HG03558 (cell line): ENCODE data around the gene DCDC1.

Experiments used
- ATAC-seq: cut with Tn5 transposase; IDR thresholded peaks from one replicate; pipeline ENCODE4 v1.9.1; 2021; ENCODE audit warnings: moderate number of reproducible peaks; ENCODE audit not compliant: unreplicated experiment; ENCODE audit errors: extremely low read depth

Gene DCDC1

DNA sequence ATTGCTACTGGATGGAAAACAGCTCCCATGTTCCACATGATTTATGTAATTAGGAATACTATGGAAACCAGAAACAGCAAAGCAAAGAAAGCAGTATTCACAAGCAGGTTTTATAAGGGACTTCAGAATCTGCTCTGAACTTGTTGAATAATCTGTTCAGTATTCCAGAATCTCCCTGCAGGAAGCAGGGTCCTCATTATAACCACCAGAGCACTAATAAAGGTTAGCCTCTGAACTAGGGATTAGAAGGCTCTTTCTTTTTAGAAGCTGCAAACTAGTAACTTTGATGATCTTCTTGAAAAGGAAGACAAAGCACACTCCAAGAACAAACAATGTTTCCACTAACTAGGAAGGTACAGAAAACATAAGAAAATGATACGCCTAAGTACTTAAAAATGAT lies 125.8 kb downstream of the DCDC1 start:
- no peak for ATAC-seq

DNA sequence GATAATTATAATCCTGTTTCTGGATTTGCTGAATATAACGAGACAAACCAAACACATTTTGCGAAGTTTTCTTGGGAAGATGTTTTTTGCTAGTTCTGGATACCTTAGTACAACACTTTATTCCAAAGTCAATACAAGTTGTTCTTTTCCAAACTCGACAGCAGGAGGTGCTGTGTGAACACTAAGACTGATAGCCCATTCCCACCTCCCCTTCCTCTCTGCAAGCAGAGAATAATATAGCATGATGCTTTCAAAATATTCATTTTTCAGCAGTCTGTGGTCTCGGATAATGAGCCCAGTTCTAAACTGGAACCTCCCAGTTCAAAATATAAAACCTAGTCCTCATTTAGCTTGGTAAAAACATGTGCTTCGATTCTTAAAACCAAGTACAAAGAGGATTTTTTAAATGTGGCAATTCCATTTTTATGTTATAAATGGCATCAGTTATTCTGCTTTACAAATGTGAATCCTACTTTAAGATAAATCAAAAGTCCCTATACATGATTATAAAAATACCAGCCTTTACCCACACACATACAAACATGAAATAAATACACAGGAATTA lies 129.1 kb downstream of the DCDC1 start:
- no peak for ATAC-seq

DNA sequence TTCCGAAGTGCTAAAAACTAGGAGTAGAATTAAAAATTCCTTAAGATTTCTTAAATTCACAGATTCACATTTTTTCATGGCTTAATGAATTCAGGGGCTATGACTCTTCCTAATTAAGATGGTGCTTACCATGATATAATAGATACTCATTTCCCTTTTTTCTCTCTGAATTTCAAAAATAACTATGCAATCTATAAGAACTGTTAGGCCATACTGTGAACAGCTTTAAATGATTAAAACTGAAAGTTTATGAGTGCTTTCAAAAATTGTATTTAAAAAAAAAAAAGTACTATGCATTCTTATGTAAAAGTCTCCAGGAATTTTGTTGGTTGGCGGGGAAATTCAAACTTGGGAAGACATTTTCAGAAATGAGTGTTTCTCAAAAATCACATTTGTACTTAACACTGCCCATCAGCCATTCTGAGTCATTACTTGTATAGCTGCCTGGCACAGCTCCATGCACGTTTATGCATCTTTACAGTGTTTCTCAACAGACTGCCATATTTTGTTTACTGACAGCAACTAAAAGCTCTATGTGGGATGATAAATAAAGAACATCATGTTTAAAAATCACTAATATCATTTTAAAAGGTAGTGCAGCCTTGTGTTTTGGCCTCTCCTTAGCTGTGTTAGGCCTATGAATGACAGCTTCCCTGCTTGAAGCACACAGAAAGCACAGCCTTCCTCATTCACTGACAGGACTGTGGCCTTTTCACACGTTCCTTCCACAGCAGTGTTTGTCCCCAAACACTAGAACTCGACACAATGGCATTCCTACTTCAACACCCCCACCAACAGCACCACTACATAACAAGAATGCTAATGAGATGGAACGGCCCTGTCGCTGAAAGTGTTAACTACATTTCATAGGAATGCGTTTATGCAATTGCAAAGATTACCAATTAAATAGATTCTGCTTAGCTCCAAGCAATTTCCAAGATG lies 131.4 kb downstream of the DCDC1 start:
- no peak for ATAC-seq

DNA sequence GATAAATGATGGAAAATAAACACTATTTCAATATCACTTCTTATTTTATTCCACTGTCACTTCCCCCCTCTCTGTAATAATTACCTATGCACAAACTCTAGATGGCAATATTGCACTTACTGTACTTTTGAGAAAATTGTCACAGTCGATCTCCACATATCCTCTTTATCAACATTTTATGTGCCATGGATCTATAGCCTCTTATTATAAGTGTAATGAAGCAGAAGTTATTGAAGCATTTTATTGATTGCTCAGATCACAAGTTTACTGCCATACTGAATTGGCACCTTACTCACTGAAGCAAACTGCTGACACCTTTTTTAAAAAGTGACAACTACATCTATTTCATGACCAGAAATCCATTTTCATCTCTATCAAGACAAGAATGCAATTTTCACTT lies 133.4 kb downstream of the DCDC1 start:
- no peak for ATAC-seq

DNA sequence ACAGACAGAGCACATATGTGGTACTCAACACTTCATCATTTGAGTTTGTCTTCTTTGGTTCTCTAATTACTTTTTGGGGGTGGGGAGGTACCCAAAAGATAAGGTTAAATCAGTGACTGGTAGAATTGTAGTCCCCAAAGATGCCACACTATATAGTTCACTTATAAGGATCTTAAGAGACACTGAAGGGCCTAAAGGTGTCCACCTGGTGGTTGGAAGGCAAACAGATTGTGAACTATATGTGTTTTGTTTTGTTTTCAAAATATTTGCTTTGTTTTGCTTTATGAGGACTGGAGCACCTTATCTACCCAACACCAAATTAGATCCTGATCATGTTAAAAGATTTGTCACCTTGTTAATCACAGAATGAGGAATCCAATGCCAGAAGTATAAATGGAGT lies 136.1 kb downstream of the DCDC1 start:
- ATAC-seq: no peak

DNA sequence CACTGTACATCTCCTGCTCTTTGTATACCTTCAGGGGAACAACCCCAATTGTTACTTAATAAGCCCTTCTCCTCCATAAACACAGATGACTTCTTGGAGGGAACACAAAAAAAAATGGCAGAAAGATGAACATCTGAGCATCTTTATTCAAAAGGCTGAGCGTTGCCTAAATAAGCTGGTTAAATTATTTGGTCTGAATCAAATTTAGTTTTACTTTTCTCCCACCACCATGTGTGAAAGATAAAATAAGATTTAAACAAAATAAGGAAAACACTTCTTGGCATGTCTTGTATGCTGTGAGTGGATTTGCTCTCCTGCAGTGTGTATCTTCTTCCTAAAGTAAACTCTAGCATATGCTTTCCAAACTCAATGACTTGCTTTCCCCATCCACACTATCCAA lies 137.9 kb downstream of the DCDC1 start:
- ATAC-seq: no peak

DNA sequence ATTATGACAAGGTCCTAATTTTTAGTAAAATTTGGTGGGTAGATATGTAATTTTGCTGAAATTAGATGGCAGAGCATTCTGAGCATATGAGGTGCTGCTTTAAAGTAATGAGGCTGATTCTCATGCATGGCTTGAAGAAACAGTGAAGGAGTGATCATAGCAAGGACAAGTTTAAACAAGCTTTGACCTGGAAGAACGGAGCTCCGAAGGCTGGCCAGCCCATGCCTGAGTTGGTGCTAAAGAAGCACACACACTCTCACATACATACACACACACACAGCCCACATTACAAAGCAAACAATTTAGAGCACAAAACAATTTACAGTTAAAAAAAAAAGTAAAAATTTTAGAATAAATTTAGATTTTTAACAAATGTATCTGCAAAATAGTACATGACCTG lies 150.7 kb downstream of the DCDC1 start:
- ATAC-seq: no peak

DNA sequence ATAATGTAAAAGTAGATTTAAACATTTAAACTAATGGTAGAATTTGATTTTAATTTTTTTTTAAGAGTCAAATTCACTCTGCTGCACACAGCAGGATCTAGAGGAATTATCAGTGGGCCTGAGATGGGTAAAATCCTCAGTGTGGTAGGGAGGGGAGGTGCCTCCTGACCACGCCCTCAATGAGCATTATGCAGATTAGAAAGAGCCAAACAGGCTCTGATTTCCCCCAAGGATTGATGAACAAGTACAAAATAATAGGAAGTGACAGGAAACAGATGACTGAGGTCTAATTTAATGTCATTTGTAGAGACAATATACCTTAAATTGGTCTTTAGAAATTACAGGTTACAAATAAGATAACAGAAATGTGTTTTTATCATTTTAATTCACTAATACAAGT lies 155.2 kb downstream of the DCDC1 start:
- ATAC-seq: no peak

DNA sequence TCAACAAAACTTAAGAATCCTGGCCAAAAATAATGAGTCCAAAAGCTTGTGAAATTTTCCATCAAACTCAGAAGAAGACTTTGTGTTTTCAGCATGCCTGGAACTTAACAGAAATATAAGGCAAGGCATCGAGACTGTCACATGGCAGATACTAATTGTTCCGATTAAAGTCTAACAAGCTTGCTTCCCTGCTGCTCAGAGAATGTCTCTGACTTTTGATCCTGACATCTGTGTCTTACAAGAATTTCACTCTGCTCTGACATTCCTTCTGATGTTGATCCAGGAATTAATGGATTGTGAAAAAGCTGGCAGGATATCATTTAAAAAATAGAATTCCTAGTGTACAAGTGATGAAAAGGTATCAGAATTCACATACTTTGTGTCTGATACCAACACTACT lies 170.2 kb downstream of the DCDC1 start:
- ATAC-seq: no peak

DNA sequence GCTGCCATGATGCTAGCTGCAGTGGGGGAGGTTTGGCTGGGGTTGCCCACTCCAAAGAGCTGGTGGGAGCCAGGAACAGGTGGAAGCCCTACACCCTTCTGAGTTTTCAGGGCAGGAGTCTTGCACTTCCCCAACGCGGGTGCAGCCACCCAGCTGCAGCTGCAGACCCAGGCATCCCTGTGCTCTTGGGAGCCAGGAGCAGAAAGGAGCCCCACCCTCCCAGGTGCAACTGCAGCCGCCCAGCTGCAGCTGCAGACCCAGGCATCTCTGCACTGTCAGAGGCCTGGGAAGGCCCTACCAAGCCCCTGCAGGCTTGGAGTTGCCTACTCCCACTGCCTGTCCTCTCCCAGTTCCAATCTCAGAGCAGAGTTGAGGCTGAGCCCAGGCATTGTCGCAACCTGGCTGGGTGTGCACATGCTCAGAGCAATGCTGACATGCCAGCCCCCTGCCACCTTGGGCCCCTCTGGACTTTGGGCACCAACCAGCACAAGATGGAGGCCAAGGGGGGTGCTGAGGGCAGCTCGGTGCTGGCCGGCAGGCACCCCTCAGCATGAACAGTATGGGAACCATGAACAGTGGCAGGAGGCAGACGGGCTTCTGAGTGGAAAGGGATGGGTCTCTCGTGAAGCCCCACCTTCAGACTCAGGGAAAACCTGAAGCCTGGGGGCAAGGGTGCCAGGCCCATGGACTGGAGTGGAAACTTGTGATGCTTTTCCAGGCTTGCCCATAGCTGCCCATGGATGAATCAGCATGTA lies 195.4 kb downstream of the DCDC1 start:
- no peak for ATAC-seq

DNA sequence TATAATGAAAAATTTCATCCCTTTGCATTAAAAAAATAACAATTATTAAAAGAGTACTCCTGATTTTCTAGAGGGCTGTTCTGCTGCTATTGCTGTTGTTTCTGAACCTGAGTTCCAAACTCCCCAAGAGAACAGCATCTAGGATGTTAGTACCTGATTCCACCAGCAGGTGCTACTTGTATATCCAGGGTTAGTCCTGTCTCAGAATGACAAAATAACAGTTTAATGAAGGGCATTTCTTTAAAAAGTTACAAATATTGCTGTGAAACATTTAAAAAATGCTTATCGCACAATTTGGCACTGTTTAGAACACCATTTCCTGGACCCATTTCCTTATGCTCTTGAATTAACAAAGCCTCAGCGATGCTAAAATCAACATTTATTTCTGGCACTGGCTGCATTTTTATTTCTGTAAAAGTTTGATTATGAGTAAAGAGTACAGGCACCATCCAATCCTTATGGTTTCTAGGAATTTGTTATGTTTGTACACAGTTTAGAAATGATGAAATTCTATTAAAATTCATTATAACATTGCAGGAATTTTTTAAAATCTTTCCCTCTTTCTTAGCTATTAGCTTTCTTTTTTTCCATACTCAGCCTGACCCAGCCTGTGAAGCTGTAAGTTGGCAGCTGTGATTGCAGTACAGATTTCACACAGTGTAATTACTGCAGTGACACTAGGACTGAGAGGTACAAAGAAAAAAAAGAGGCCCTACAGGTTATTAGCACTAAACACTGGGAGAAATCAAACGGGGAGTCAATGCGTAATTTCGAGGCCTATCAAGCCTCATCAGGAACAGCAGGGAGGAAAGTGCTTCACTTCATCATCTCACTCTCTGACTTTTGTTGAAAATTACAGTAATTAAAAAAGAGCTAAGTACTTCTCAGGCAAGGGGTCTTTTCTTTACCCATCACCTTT lies 208.8 kb downstream of the DCDC1 start:
- no peak for ATAC-seq

DNA sequence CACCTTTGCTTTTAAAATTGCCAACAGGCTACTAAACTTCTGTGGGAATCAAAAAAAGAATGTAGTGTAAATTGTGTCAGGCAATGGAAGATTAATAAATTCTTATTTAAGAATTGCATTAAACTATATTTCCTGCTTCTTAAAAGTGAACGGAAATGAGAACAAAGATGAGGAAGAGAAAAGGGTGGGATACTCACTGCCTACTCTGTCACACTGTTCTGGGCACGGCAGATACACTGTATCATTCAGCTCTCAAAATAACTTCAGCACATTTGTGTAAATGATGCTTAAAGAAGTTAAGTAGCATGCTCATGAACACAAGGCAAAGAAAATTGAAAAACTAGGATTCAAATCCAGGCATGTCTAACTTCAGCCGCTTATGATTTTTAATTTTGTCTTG lies 218.7 kb downstream of the DCDC1 start:
- no peak for ATAC-seq

DNA sequence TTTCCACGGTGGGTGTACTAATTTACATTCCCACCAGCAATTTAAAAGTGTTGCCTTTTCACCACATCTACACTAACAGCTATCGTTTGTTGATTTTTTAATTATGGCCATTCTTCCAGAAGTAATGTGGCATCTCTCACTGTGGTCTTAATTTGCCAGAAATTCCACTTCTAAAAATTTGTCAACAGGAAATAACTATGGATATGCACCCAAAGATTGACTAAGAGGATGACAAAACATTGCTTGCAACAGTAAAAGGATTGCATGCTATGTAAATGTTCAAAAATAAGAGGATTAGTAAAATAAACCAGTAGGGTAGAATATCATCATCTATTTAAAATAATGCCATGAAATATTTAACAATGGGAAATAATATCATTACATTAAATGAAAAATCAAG lies 219.5 kb downstream of the DCDC1 start:
- no peak for ATAC-seq

DNA sequence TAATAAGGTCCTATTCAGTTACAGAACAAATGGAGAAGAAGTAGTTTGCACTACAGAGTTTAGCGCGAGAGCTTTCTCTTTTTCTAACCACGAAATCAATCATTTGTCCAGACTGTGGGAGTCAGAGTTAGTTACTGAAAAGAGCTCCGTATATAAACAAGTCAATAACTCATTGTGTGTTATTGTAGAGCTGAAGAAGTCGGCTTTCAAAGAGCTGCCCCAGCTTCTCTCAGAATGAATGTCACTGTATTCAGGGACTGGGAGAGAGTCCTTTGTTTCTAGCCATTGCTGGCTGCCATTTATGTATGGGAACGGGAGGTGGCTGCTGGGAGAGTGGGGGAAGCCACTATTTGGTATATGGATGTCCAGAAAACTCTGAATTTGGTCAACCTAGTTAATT lies 227.8 kb downstream of the DCDC1 start:
- ATAC-seq: no peak

DNA sequence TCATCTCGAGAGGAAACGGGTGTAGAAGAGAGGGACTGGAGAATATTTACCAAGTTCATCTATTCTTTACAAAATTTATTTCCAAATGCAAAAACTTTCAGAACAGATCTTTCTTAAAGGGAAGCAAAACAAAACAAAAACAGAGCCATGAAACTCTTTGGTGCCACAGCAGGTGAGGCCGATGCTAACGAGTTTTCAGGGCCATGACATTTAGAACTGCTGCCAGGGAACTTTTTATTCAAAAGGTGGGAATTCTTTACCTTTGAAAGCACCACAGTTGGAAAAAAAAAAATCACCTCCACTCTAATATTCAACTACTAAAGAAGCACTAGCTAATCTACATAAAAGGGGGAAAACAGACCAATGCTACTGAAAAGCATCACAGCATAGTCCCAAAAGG lies 230.1 kb downstream of the DCDC1 start:
- ATAC-seq: no peak

DNA sequence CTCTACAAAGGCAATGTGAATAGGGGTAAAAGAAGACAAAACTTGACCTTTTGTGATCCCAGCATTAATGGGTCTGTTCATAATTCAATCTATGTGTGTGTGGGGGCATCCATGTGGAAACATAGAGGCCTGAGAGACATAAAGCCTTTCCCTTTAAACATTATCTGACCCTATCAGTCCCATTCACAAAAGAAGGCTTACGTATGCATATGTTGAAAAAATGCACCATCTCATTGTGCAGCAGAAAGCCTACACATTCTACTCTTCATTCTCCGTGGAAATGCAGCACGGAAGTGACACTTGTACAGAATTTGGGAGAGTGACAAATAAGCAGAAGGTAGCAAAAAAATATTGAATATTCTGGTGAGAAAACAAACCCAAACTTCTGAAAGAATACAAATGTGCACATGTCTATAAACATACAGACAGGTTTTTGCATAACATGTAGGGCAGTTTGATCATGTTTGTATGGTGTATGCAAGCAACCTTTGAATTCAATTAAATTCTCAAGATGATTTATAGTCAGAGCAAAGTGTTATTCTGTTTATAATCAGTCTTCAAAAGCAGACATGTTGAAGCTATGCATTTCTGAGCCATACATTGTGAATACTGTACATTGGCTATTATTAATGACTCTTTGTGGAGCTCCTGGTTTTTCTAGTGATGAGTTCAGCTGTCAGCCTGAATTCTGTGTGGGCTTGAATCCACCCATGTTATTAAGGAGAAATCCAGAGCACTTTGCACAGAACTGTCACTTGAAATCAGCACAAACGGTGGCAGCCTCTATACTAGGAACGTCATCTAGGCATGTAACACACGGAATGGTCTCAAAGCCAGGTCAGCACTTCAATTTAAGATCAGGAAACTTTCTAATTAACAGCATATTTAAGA lies 236.8 kb downstream of the DCDC1 start:
- ATAC-seq: no peak

DNA sequence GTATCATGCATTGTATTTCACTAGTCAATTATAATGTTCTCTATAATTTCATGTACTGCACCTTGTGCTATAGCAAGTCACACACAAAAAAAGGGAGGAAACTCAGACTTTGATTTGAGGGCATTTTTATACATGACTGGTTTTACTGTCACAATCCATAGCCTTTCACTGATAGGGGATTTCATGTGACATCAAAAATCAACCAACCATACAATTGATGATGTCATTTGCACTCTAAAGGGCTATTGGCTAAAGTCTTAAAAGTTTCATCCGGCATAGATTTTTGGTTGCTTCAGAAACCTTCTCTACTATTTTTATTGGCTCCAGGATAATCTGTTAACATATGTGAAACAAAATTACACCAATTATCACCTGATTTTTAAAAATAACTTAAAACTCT lies 237.8 kb downstream of the DCDC1 start:
- ATAC-seq: no peak

DNA sequence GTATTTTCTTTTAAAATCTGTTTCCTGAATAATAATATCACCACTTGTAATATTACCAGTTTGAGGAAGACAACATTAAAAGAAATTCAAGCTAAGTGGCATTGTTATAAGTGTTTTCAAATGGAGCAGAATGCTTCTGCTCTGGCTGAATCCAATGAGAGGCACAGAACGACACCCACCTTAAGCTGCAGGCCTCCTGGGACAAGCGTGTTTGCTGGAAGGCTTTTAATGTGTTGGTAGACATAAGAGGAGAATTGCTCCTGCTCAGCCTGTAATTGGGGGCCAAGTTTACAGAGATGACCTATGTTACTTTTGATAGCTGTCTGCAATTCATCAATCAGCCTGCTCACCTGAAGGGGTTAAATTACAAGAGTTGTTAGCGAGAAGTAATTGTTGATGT lies 242.2 kb downstream of the DCDC1 start:
- no peak for ATAC-seq

DNA sequence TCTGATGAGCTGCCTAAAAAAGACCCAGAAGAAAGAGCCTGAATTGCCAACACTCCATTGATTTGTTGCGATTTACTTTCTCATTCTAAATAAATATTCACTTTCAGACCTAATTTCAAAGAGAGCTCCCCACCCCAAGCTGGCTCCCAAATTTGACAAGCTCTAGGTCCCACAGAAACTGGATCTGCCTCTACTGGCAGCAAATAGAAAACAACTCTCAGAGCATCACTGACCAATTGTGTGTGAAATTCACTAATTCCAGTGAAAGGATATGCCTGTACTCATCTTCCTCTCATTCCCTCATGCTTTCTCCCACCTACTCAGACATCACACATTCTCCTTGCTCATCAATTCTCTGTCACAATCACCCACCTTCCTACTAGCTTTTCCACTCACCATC lies 249.1 kb downstream of the DCDC1 start:
- ATAC-seq: no peak
